HepG2 (cell line): Measurements from ENCODE around the gene ETFB. TPM values are rescaled to one million over a fixed set of nuclear protein-coding genes. Genes with fewer than 3 reads are reported as not detected.

Source experiments
- BHLHE40 ChIP-seq: IDR thresholded peaks from 2 replicates; pipeline ENCODE4 v1.6.1; 2011; ENCODE audit warnings: low read length, improper control_type of control experiment
- CCAR2 ChIP-seq: fragments of 200-400 bp; formaldehyde crosslinking; optimal IDR thresholded peaks from 2 replicates; pipeline ENCODE3; 2018; ENCODE audit warnings: low read depth, mild to moderate bottlenecking, low read length, moderate library complexity
- ETV6 ChIP-seq: sonication (generic); formaldehyde crosslinking; conservative IDR thresholded peaks from 2 replicates; pipeline ENCODE4 v1.4.0; 2020; ENCODE audit warnings: missing genetic modification reagents
- FIP1L1 ChIP-seq: fragments of 200-400 bp; formaldehyde crosslinking; IDR thresholded peaks from 2 replicates; pipeline ENCODE4 v1.6.1; 2018; ENCODE audit warnings: low read depth, mild to moderate bottlenecking, low read length, moderate library complexity, borderline replicate concordance; ENCODE audit not compliant: insufficient read depth
- FOSL1 ChIP-seq: sonication (generic); formaldehyde crosslinking; IDR thresholded peaks from 2 replicates; pipeline ENCODE4 v1.9.0; 2021; ENCODE audit warnings: missing genetic modification reagents, borderline replicate concordance
- HIVEP1 ChIP-seq: sonication (generic); formaldehyde crosslinking; IDR thresholded peaks from 2 replicates; pipeline ENCODE4 v1.4.0; 2020; ENCODE audit warnings: mild to moderate bottlenecking, missing genetic modification reagents
- JUN ChIP-seq: sonication (generic); formaldehyde crosslinking; IDR thresholded peaks from 2 replicates; pipeline ENCODE4 v1.4.0; 2020; ENCODE audit warnings: mild to moderate bottlenecking, missing genetic modification reagents
- MED8 ChIP-seq: sonication (generic); formaldehyde crosslinking; IDR thresholded peaks from 2 replicates; pipeline ENCODE4 v1.8.1; 2023; ENCODE audit warnings: mild to moderate bottlenecking, missing genetic modification reagents; ENCODE audit not compliant: insufficient replicate concordance
- NFYB ChIP-seq: sonication (generic); formaldehyde crosslinking; IDR thresholded peaks from 2 replicates; pipeline ENCODE4 v1.4.0; 2020; ENCODE audit warnings: missing genetic modification reagents
- NR2C2 ChIP-seq: sonication (generic); formaldehyde crosslinking; IDR thresholded peaks from 2 replicates; pipeline ENCODE4 v1.4.0; 2020; ENCODE audit warnings: missing genetic modification reagents, mild to moderate bottlenecking, moderate library complexity, borderline replicate concordance
- RFX3 ChIP-seq: IDR thresholded peaks from 2 replicates; pipeline ENCODE4 v1.6.1; 2016; ENCODE audit warnings: missing biosample characterization, missing genetic modification reagents
- TEAD3 ChIP-seq: optimal IDR thresholded peaks from 2 replicates; pipeline ENCODE3; 2016; ENCODE audit warnings: borderline replicate concordance
- ZNF20 ChIP-seq: sonication (generic); formaldehyde crosslinking; IDR thresholded peaks from 2 replicates; pipeline ENCODE4 v1.4.0; 2020; ENCODE audit warnings: mild to moderate bottlenecking, moderate library complexity, missing genetic modification reagents
- ZNF251 ChIP-seq: sonication (generic); formaldehyde crosslinking; IDR thresholded peaks from 2 replicates; pipeline ENCODE4 v1.9.0; 2021; ENCODE audit warnings: mild to moderate bottlenecking, missing genetic modification reagents
- ZNF3 ChIP-seq: IDR thresholded peaks from 2 replicates; pipeline ENCODE4 v1.7.0; 2017; ENCODE audit warnings: inconsistent platforms
- ZNF350 ChIP-seq: sonication (generic); formaldehyde crosslinking; IDR thresholded peaks from 2 replicates; pipeline ENCODE4 v1.4.0; 2020; ENCODE audit warnings: mild to moderate bottlenecking, low read depth, missing genetic modification reagents, borderline replicate concordance
- ZNF567 ChIP-seq: sonication (generic); formaldehyde crosslinking; IDR thresholded peaks from 2 replicates; pipeline ENCODE4 v1.8.1; 2023; ENCODE audit warnings: mild to moderate bottlenecking, missing genetic modification reagents, borderline replicate concordance
- ZNF737 ChIP-seq: sonication (generic); formaldehyde crosslinking; IDR thresholded peaks from 2 replicates; pipeline ENCODE4 v1.5.0; 2020; ENCODE audit warnings: missing genetic modification reagents, mild to moderate bottlenecking, borderline replicate concordance
- ZNF766 ChIP-seq: sonication (generic); formaldehyde crosslinking; IDR thresholded peaks from 2 replicates; pipeline ENCODE4 v1.5.0; 2020; ENCODE audit warnings: missing genetic modification reagents, borderline replicate concordance
- polyA plus RNA-seq, 8 experiments: library from polyadenylated mRNA; depleted of rRNA in 3 of 8; stranded (reverse) in 7 of 8; unstranded in 1 of 8; fragments of >200 nt; fragmentation: Illumina TruSeq in 4 of 8; extraction: Trizol in 4 of 8; gene quantifications; 2 replicates each; pipeline versions ENCODE4 v1.2.1 to v1.2.3, GENCODE V29; 2011 to 2016; ENCODE audit warnings: low read depth in 4 of 8, missing spikeins in 1 of 8, mixed read lengths in 1 of 8; ENCODE audit not compliant: insufficient read depth in 1 of 8
- total RNA-seq, 5 experiments: library from RNA; depleted of rRNA; stranded (reverse); fragments of >200 nt; fragmentation: Illumina TruSeq; extraction: Trizol; gene quantifications; 2 replicates each; pipeline ENCODE4 v1.2.3, GENCODE V29; 2016; ENCODE audit warnings: low read depth in 1 of 5
- TF ChIP-seq, protein P1 (sequence below): sonication (generic); formaldehyde crosslinking; IDR thresholded peaks from 2 replicates; pipeline ENCODE4 v1.4.0; 2020; ENCODE audit warnings: low read depth, mild to moderate bottlenecking, missing genetic modification reagents
- TF ChIP-seq, protein P2 (sequence below): sonication (generic); formaldehyde crosslinking; IDR thresholded peaks from 2 replicates; pipeline ENCODE4 v1.5.0; 2020; ENCODE audit warnings: mild to moderate bottlenecking, missing genetic modification reagents, borderline replicate concordance

Gene ETFB
- total and polyA plus RNA-seq, 2 of the 13 experiments (the other 11 are each of a cell fraction or from before 2014, with no cell fraction given) = 678 to 1,314 TPM

DNA sequence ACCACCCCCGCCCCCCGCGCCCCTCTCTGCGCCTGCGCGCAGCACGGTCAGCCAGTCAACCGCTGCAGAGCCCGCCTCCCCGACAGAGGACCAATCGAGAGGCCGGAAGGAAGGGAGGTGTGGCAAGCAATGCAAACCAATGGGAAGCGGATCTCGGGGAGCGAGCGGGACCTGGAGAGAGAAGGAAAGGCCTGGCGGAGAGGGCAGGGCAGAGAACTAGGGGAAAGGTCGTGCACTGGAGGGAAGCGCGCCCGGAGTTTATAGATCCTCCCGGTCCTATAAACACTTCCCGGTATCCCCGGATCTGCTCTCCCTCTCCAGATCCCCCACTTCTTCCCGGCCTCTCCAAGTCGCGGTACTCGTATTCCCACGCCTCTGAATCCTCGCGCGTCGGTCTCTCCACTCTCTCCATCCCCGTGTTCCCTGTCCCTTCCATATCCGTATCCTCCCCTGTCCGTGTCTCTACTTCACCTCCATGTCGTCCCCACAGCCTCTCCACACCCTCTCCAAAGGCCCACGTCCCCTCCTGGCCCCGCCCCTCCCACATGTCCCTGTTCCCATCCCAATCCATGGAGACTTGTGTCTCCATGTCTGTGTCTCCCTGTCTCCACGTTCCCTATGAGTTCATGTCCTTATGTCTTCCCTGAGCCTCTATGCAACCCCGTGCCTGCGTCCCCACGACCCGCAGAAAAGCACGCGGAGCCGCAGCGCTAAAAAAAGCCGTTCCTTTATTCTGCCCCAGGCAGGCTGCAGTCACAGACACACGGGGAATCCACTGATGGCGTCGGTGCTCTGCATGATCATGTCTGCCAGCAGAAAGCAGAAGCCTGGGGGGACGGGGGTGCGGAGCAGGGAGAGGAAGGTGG lies 434 bp upstream of the ETFB start (continued):
- TF ChIP-seq JUN (CRISPR knock-in tag) = no peak
- TF ChIP-seq BHLHE40 = no peak
- TF ChIP-seq ZNF251 = no peak
- TF ChIP-seq TEAD3 (CRISPR knock-in tag) = no peak
- TF ChIP-seq CCAR2 = peak; percentile 92
- no peak for TF ChIP-seq ZNF567 (CRISPR knock-in tag)
- TF ChIP-seq RFX3 (CRISPR knock-in tag) = no peak
- no peak for TF ChIP-seq ZNF3 (CRISPR knock-in tag)
- TF ChIP-seq FIP1L1 = 0 out of 2 replicates have a peak, but pooled peaks have one; percentile 60
- no peak for TF ChIP-seq ZNF350 (CRISPR knock-in tag)
- TF ChIP-seq FOSL1 (CRISPR knock-in tag) = no peak
- TF ChIP-seq, protein P1, sequence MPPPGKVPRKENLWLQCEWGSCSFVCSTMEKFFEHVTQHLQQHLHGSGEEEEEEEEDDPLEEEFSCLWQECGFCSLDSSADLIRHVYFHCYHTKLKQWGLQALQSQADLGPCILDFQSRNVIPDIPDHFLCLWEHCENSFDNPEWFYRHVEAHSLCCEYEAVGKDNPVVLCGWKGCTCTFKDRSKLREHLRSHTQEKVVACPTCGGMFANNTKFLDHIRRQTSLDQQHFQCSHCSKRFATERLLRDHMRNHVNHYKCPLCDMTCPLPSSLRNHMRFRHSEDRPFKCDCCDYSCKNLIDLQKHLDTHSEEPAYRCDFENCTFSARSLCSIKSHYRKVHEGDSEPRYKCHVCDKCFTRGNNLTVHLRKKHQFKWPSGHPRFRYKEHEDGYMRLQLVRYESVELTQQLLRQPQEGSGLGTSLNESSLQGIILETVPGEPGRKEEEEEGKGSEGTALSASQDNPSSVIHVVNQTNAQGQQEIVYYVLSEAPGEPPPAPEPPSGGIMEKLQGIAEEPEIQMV (CRISPR knock-in tag) = no peak
- TF ChIP-seq, protein P2, sequence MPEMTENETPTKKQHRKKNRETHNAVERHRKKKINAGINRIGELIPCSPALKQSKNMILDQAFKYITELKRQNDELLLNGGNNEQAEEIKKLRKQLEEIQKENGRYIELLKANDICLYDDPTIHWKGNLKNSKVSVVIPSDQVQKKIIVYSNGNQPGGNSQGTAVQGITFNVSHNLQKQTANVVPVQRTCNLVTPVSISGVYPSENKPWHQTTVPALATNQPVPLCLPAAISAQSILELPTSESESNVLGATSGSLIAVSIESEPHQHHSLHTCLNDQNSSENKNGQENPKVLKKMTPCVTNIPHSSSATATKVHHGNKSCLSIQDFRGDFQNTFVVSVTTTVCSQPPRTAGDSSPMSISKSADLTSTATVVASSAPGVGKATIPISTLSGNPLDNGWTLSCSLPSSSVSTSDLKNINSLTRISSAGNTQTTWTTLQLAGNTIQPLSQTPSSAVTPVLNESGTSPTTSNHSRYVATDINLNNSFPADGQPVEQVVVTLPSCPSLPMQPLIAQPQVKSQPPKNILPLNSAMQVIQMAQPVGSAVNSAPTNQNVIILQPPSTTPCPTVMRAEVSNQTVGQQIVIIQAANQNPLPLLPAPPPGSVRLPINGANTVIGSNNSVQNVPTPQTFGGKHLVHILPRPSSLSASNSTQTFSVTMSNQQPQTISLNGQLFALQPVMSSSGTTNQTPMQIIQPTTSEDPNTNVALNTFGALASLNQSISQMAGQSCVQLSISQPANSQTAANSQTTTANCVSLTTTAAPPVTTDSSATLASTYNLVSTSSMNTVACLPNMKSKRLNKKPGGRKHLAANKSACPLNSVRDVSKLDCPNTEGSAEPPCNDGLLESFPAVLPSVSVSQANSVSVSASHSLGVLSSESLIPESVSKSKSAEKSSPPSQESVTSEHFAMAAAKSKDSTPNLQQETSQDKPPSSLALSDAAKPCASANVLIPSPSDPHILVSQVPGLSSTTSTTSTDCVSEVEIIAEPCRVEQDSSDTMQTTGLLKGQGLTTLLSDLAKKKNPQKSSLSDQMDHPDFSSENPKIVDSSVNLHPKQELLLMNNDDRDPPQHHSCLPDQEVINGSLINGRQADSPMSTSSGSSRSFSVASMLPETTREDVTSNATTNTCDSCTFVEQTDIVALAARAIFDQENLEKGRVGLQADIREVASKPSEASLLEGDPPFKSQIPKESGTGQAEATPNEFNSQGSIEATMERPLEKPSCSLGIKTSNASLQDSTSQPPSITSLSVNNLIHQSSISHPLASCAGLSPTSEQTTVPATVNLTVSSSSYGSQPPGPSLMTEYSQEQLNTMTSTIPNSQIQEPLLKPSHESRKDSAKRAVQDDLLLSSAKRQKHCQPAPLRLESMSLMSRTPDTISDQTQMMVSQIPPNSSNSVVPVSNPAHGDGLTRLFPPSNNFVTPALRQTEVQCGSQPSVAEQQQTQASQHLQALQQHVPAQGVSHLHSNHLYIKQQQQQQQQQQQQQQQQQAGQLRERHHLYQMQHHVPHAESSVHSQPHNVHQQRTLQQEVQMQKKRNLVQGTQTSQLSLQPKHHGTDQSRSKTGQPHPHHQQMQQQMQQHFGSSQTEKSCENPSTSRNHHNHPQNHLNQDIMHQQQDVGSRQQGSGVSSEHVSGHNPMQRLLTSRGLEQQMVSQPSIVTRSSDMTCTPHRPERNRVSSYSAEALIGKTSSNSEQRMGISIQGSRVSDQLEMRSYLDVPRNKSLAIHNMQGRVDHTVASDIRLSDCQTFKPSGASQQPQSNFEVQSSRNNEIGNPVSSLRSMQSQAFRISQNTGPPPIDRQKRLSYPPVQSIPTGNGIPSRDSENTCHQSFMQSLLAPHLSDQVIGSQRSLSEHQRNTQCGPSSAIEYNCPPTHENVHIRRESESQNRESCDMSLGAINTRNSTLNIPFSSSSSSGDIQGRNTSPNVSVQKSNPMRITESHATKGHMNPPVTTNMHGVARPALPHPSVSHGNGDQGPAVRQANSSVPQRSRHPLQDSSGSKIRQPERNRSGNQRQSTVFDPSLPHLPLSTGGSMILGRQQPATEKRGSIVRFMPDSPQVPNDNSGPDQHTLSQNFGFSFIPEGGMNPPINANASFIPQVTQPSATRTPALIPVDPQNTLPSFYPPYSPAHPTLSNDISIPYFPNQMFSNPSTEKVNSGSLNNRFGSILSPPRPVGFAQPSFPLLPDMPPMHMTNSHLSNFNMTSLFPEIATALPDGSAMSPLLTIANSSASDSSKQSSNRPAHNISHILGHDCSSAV (CRISPR knock-in tag) = no peak
- TF ChIP-seq MED8 = no peak
- no peak for TF ChIP-seq ZNF737 (CRISPR knock-in tag)
- TF ChIP-seq ZNF20 (CRISPR knock-in tag) = no peak; the same call in 1 of the 2 replicates
- no peak; the same call in 1 of the 2 replicates for TF ChIP-seq HIVEP1 (CRISPR knock-in tag)
- TF ChIP-seq ZNF766 (CRISPR knock-in tag) = no peak
- TF ChIP-seq ETV6 (CRISPR knock-in tag) = 0 out of 2 replicates have a peak, but pooled peaks have one; percentile 34
- TF ChIP-seq NFYB (CRISPR knock-in tag) = peak; percentile 78
- TF ChIP-seq NR2C2 (CRISPR knock-in tag) = no peak
